K562 (cell line): Measurements from ENCODE around the gene BTG2. TPM values are rescaled to one million over a fixed set of nuclear protein-coding genes. Genes with fewer than 3 reads are reported as not detected.

ENCODE experiments used
- ATF7 ChIP-seq: fragments of 450-650 bp; IDR thresholded peaks from 2 replicates; pipeline ENCODE4 v1.7.1; 2014; ENCODE audit warnings: mild to moderate bottlenecking, moderate library complexity
- C11orf30 ChIP-seq: fragments of 450-650 bp; IDR thresholded peaks from 2 replicates; pipeline ENCODE4 v1.6.1; 2016; ENCODE audit warnings: low read depth, mild to moderate bottlenecking
- DPF2 ChIP-seq: fragments of 450-650 bp; IDR thresholded peaks from 2 replicates; pipeline ENCODE4 v1.6.1; 2016
- EGR1 ChIP-seq: fragments of 450-650 bp; conservative IDR thresholded peaks from 2 replicates; pipeline ENCODE4 v1.6.1; 2017; ENCODE audit warnings: mild to moderate bottlenecking
- EZH2 ChIP-seq: IDR thresholded peaks from 2 replicates; pipeline ENCODE4 v1.6.1; 2012; ENCODE audit warnings: low read depth, mild to moderate bottlenecking, inconsistent platforms, low read length, borderline replicate concordance
- GTF2B ChIP-seq: IDR thresholded peaks from 2 replicates; pipeline ENCODE4 v1.6.1; 2011; ENCODE audit not compliant: insufficient read length; ENCODE audit errors: extremely low read depth
- KDM1A ChIP-seq, 2 experiments: fragments of 450-650 bp; IDR thresholded peaks; 2 replicates each; pipeline ENCODE4 v1.6.1; 2016; ENCODE audit warnings: mild to moderate bottlenecking in 2 of 2
- KLF1 ChIP-seq: fragments of 450-650 bp; IDR thresholded peaks from 2 replicates; pipeline ENCODE4 v1.6.1; 2016; ENCODE audit warnings: missing genetic modification characterization, missing compliant biosample characterization
- MEF2D ChIP-seq: conservative IDR thresholded peaks from 2 replicates; pipeline ENCODE4 v1.6.1; 2016; ENCODE audit warnings: low read depth, missing genetic modification characterization, missing compliant biosample characterization
- NR2F6 ChIP-seq: fragments of 450-650 bp; formaldehyde crosslinking; IDR thresholded peaks from 2 replicates; pipeline ENCODE4 v1.4.0; 2020; ENCODE audit warnings: mild to moderate bottlenecking
- NUFIP1 ChIP-seq: fragments of 450-650 bp; IDR thresholded peaks from 2 replicates; pipeline ENCODE4 v1.6.1; 2018; ENCODE audit not compliant: partially characterized antibody
- PHF21A ChIP-seq: fragments of 450-650 bp; IDR thresholded peaks from 2 replicates; pipeline ENCODE4 v1.6.1; 2017; ENCODE audit warnings: low read depth, borderline replicate concordance
- POU5F1 ChIP-seq: fragments of 150-350 bp; IDR thresholded peaks from 2 replicates; pipeline ENCODE4 v1.6.1; 2014; ENCODE audit warnings: borderline replicate concordance, low read length, low read depth, mild to moderate bottlenecking; ENCODE audit not compliant: partially characterized antibody
- RAD51 ChIP-seq: fragments of 450-650 bp; IDR thresholded peaks from 2 replicates; pipeline ENCODE4 v1.7.1; 2016; ENCODE audit warnings: low read depth, mild to moderate bottlenecking, borderline replicate concordance
- RHOXF2B ChIP-seq: fragments of 250-450 bp; sonication (Bioruptor Pico); conservative IDR thresholded peaks from 2 replicates; pipeline ENCODE4 v1.5.1; 2021
- SIN3B ChIP-seq: fragments of 450-650 bp; IDR thresholded peaks from 2 replicates; pipeline ENCODE4 v1.6.1; 2017; ENCODE audit warnings: low read depth, mild to moderate bottlenecking, moderate library complexity
- SMAD2 ChIP-seq: fragments of 150-350 bp; IDR thresholded peaks from 2 replicates; pipeline ENCODE4 v1.6.1; 2014; ENCODE audit warnings: low read depth, mild to moderate bottlenecking, low read length
- SPI1 ChIP-seq: IDR thresholded peaks from 2 replicates; pipeline ENCODE4 v1.6.1; 2011; ENCODE audit warnings: low read depth, low read length, control low read depth, borderline replicate concordance
- TAL1 ChIP-seq: fragments of 450-650 bp; IDR thresholded peaks from 2 replicates; pipeline ENCODE4 v1.6.1; 2016; ENCODE audit warnings: mild to moderate bottlenecking
- TEAD4 ChIP-seq, 2 experiments: sonication (generic) in 1 of 2; formaldehyde crosslinking in 1 of 2; IDR thresholded peaks; 2 replicates each; pipeline versions ENCODE4 v1.6.1 to v1.8.0; 2012 to 2022; ENCODE audit warnings: borderline replicate concordance in 1 of 2, inconsistent platforms in 1 of 2, low read length in 1 of 2, mild to moderate bottlenecking in 1 of 2, missing genetic modification reagents in 1 of 2
- ZNF316 ChIP-seq: fragments of 450-650 bp; IDR thresholded peaks from 2 replicates; pipeline ENCODE4 v1.6.1; 2016
- polyA plus RNA-seq, 8 experiments: library from polyadenylated mRNA; depleted of rRNA in 4 of 8; stranded (reverse) in 5 of 8; unstranded in 3 of 8; fragments of >200 nt; fragmentation: Nextera tagmentation in 2 of 8; fragmentation: Illumina TruSeq in 1 of 8; extraction: Ambion mirVana in 2 of 8; extraction: Trizol in 1 of 8; gene quantifications; 2 replicates each; pipeline versions ENCODE4 v1.2.1 to v1.2.3, GENCODE V29; 2011 to 2014; ENCODE audit warnings: inconsistent platforms in 1 of 8, missing spikeins in 1 of 8
- total RNA-seq, 7 experiments: library from RNA; depleted of rRNA in 6 of 7; stranded (reverse); fragments of >200 nt in 6 of 7; fragmentation: Illumina TruSeq in 2 of 7; extraction: Trizol in 2 of 7; gene quantifications; 2 replicates each; pipeline versions ENCODE4 v1.2.1 to v1.2.3, GENCODE V29; 2011 to 2021; ENCODE audit warnings: low replicate concordance in 1 of 7
- TF ChIP-seq, protein P1 (sequence below), 3 experiments: fragments of 200-800 bp in 1 of 3; sonication (Bioruptor generic) in 1 of 3; sonication (generic) in 1 of 3; formaldehyde crosslinking in 1 of 3; IDR thresholded peaks; 2 replicates each; pipeline versions ENCODE4 v1.6.1 to v1.8.0; 2016 to 2022; ENCODE audit warnings: mild to moderate bottlenecking in 2 of 3, missing compliant biosample characterization in 2 of 3, missing genetic modification characterization in 2 of 3, missing genetic modification reagents in 1 of 3

Gene BTG2
- total and polyA plus RNA-seq, 9 of the 15 experiments (the other 6 are each of a cell fraction or from before 2014, with no cell fraction given): 2.3 to 41.9 (median 8.7) TPM

DNA sequence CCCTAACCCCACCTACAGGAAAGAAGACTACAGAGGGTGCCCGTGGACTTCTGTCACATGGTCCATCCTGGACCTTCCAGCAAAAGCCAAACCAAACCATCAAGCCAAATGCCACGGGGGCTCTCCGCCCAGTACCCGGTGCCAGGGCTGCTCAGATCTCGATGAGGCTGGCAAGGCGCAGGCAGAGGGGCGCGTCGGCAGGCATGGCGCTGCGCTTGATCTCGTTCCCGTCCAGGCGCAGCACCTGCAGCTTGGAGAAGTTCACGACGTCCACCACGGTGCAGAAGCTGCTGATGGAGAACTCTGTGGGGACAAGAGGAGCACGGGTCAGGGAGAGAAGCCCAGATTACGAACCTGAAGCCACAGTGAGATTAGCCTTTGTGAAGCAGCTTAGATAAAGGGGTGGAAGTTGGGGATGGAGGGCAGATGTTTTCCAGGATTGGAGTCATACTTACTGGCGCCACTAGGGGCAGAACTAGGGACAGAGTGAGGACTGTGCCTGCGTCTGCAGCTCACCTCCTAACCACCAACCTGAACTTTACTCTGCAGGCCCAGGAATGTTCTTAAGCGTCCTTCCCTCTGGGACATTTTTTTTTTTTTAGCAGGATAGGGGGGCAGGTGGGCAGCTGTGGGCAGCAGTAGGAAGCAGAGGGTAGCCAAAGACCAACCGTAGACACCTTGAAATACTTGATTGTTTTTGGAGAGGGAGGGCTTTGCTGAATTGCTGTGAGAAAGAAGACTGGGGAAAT is 37.0 kb downstream of the BTG2 start (continued):
- TF ChIP-seq, protein P1, sequence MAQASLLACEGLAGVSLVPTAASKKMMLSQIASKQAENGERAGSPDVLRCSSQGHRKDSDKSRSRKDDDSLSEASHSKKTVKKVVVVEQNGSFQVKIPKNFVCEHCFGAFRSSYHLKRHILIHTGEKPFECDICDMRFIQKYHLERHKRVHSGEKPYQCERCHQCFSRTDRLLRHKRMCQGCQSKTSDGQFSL (CRISPR knock-in tag; IDR thresholded peaks at IDR 0.05): 0 out of 2 replicates have a peak, but pooled peaks have one; percentile 34
- TF ChIP-seq, protein P1 (tag; IDR thresholded peaks at IDR 0.05): no peak
- TF ChIP-seq KDM1A (IDR thresholded peaks at IDR 0.05) (no peak), C11orf30 (no peak), EZH2 (0 out of 2 replicates have a peak, but pooled peaks have one; percentile 37), NUFIP1 (no peak), SIN3B (no peak), DPF2 (0 out of 2 replicates have a peak, but pooled peaks have one; percentile 19), RAD51 (no peak), EGR1 (no peak), TEAD4 (IDR thresholded peaks at IDR 0.05; ENCODE audit: low read length) (peak; percentile 38; the same call in 1 of the 2 replicates), TEAD4 (CRISPR knock-in tag; IDR thresholded peaks at IDR 0.05; ENCODE audit: borderline replicate concordance) (no peak), POU5F1 (no peak), MEF2D (tag) (no peak), ZNF316 (no peak), SPI1 (0 out of 2 replicates have a peak, but pooled peaks have one; percentile 6), PHF21A (no peak), TAL1 (no peak), SMAD2 (no peak), GTF2B (no peak), RHOXF2B (CRISPR knock-in tag) (no peak), KLF1 (tag) (no peak), ATF7 (0 out of 2 replicates have a peak, but pooled peaks have one; percentile 13), NR2F6 (CRISPR knock-in tag) (no peak)
